ENCODE measurements around the gene CIT.

CIT gene

DNA sequence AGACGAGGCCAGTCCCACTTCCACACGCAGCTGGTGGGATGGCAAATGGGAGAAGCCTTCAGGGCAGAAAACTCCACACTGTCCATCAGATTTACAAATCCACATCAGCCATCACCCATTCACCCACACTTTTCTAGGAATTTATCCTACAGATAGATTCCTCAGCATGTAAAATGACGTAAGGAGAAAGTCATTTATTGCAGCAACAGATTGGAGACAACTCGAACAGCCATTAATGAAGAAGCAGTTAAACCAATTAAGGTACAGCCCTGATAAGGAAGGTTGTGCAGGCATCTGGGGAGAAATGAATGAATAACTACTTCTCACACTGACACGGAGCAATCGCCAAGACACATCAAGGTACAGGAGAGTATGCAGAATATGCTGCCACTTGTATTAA is 183.0 kb downstream of the CIT start:
- no peak for DNase-seq

DNA sequence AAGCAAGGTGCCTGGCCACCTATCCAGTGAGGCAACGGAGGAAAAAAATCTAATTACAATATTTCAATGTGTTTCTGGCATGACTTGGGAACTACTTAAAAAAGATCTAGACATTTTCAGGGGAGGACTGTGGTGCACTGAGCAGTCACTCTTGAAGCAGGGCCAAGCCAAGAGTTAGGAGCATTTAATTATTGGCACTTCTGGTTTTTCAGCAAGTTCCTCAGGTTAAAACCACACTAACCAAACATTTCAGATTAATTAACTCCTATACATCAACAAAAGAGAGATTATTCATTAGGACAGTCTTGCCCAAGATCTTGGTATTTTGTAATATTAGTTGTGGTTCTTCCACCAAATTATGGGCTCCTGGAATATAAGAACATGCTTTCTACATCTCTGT is 183.6 kb downstream of the CIT start:
- no peak for DNase-seq

DNA sequence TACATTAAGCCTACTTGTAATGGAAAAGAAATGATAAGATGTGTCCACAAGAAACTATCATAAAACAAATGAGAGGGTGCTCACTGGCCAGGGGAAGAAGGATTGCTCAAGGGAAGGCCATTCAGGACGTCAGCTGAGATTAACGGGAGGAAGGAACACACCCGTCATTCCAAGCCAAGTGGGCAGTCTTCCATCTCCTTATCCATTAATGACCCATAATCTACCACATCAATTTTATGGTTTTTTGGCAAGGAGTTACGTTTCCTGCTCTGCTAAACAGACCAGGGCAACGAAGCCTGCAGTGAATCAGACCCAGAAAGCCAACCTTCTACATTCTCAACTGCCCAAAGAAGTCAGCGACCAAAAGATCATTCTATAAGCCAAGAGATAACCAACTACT is 184.1 kb downstream of the CIT start:
- DNase-seq, result no peak

DNA sequence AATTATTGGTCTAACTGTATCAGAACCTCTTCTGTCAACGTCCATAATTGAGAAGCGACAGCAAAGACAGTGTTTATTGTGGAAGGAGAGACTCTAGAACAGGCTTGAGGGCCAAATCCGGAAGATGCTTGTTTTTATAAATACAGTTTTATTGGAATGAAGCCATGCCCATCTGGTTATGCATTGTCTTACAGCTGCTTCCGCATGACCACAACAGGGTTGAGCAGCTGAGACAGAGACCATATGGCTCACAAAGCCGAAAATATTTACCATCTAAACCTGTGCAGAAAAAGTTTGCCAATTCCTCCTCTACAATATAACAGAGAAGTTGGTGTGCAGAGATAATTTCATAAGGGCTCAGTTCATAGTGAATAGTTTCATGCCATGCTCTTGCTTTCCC is 184.7 kb downstream of the CIT start:
- DNase-seq, result no peak

DNA sequence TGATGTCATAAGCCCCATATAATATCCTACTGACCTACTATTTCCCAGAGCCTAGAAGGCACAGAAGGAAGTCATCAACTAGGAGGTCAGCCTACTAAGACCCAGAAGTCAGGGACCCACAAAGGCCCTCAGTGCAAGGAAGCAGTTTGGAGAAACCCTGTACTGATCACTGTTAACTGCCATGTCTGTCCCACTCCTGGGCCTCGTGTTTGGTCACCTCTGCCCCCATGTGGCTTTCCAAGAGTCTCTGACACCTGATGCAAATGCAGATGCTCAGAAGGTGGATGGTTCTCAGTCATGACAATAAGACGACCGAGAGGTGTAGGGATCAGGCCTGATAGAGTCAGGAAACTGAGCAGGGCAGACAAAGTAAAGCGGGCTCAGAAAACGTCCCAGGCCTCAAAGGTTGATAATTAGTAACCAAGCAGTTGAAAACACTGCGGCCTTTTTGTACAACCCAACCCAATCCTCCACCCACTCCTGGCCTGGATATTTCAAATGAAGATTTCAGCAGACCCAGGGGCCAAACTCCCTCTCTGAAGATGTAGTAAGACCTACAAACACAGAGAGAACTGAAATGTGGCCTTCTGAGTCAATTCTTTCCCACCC is 185.8 kb downstream of the CIT start:
- no peak for DNase-seq

DNA sequence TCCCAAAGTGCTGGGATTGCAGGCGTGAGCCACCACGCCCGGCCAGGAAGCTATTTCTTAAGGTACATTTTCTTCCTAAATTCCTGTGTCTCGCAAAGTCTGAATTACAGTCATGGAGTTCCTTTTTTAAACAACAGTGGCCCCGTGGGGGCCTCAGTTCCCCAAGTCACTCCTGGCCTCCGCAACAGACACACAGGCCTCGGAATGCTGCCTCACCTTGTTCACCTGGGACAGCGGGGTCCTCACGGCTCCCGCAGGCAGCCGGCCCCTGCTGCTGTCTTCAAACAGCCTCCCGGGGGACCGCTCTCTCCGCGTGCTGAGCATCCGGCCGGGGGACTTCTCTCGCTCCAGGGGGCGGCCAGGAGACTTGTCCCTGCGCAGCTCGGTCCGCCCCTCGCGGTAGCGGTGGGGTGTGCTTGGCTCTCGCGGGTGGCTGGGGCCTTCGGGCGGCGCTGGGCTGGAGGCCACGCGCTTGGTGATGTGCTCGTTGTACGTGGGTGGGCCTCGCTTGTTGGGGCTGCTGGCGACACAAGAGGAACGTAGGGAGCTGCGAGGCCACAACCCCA is 187.1 kb downstream of the CIT start:
- no peak for DNase-seq

DNA sequence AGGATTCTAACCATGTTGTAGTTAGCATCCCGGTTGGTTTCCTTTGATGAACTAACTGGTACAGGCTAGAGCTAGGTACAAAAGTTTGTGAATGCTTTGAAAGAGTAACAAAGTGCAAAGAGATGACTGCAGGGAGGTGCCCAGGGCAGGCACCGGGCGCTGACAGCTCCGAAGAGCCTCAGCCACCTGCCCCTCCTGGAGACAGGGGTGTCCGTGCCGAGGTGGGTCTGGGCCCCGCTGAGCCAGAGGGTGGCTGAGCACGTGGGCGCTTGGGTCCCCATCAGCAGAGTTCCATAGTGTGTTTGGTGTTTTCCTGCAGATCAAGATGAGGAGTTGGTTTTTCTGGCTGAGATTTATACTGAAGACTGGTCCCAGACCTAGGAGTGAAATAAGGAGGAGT is 189.2 kb downstream of the CIT start:
- DNase-seq, result no peak

DNA sequence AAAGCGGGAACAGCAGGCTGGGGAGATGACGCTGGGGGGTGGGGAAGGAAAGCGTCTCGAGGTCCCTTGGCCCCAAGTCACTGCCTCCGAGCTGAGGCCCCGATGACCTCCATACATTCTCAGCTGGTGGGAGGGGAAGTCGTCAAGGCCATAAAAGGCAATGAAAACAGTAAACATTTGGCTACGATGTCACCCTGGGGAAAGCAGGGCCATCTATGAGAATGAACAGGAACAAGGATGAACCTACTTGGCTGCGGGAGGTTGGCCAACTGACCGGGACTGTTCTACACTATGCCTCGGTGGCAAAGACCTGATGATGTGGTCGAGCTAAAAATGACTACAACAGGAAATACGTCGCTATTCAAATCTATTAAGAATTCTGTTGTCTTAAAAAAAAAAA is 189.7 kb downstream of the CIT start:
- DNase-seq, result no peak

DNA sequence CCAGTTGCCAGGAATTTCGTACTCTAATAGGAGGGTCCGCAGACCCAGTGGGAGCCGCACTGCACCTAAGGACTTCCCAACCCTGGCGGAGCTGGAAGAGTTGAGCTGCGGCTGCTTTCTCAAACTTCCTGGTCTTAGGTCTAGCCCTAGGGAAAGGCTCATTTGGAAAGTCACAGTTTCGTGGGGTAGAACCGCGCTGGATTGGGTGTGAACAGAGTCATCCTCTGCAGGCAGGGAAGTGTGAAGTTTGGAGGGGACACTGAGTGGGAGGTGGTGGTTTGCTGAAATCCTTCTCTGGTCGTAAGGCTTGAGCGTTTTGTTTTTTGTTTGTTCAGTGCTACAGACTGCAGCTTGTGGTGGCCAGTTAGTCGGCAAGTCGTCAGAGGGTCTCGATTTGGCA is 190.3 kb downstream of the CIT start:
- DNase-seq, result no peak

DNA sequence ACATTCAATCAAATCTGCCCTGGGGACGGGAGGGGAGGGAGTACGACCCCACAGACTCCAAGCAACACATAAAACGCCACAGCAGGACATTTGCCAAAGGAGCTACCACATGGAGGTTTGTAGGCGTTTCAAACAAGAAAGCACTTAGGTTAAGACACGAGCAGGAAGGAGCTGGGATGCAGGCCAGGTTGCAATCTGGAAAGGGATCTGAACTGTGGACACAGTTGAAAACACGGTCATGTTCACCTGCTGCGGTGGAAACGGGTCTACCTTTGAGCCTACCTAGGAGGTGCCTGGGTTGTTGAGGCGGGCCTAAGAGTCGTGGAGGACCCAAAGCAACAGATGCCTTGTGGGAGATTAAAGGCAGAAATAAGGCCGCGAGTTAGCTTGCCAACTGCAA is 190.8 kb downstream of the CIT start:
- no peak for DNase-seq

DNA sequence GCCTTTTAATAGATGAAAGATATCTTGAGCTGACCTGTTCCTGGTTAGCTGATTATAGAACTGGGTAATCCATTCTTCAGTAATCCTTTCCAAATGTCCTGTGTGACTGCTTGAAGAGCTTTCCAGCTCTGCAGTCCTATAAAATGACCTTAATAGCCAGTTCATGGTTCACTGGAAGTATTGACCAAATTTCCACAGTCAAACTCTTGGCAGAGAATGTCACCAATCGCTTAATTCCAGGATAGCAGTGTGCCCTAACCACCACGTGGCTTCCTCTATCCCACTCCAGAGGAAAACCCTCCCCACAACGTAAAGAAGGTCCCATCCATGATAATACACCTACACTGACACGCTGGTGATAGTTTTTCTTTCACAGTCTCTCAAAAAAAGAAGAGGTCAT is 191.7 kb downstream of the CIT start:
- no peak for DNase-seq

DNA sequence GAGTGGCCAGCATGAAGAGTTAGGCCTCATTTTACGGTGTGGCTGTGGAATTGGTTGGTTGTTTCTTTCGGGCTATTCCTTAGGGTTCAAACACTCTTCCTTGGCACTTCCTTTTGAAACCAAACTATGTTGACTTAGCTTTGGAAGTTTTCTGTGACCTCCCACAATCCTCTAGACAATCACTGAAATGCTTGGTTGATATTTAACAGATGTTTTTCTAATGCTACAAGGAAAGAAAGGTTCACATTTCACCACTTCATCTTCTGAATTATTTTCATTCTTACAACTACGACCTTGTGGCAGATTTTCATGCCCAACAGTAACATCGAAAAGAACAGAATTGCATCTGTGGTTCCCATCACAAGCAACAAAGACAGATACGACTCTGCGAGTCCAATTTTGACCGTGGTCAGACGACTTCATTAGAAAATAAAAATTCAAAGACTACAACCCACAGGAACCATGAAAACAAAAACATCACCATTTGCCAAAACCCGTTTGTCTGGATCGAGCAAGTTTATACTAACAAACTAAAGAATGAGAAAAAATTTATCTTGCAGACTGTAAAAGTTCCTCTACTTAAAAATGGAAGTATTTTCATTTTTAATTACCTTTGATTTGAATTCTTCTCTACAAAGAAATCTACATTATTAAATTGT is 192.3 kb downstream of the CIT start:
- DNase-seq, result no peak

DNA sequence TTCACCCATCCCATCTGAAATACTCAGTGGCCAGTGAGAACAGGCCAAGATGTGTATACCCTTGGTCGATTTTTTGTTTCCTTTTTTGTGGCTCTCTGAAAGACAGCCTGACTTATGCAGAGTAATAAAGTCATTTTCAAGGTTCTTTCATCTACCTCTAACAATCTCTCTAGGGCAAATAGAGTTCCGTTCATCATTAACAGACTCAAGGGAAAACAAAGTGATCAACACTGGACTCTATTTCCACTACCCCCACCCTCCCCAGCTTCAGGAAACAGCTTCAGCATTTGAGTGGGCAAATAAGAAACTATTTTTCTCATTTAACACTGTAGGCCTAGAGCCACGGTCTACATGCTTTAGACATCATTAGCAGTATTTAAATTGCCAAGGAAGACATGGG is 193.3 kb downstream of the CIT start:
- DNase-seq, result no peak

DNA sequence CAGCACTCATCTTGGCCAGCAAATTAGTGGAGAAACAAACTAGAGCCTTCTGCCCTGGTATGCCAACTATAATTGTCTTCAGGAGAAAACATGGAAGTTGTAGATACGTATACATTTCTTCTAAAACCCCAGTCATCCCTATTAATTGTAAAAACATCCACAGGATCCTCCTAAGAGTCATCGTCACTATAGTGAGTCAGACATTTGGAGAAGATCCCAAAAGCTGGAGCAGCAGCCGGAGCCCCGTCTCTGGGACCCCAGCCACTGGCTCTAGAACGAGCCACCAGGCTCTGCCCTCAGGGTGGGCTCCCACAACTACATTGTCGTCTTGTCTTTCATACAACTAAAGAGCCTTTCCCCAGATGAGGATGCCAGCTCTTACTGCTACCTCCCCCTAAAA is 193.7 kb downstream of the CIT start:
- DNase-seq, result no peak

DNA sequence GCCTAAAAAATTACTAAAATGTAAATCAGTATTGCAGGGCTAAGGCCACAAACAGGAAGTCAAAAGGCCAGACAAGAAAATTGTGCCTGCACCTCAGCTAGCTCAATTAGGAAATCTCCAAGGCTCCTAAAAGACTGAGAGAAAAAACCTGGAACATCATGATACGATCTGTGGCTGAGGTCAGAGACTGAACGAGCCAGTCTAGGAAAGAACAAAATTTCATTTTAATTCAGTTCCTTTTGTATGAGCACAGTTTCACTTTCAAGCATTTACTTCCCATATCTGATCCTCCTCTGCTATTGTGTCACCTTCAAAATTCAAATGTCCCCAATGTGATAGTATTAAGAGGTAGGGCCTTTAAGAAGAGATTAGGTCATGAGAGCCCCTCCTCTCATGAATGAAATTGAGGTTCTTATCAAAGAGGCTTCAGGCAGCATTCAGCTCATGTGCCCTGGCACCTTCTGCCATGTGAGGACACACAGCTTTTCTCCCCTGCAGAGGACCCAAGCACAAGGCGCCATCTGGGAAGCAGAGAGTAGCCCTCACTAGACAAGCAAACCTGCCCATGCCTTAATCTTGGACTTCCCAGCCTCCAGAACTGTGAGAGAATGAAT is 194.4 kb downstream of the CIT start:
- DNase-seq, result no peak

DNA sequence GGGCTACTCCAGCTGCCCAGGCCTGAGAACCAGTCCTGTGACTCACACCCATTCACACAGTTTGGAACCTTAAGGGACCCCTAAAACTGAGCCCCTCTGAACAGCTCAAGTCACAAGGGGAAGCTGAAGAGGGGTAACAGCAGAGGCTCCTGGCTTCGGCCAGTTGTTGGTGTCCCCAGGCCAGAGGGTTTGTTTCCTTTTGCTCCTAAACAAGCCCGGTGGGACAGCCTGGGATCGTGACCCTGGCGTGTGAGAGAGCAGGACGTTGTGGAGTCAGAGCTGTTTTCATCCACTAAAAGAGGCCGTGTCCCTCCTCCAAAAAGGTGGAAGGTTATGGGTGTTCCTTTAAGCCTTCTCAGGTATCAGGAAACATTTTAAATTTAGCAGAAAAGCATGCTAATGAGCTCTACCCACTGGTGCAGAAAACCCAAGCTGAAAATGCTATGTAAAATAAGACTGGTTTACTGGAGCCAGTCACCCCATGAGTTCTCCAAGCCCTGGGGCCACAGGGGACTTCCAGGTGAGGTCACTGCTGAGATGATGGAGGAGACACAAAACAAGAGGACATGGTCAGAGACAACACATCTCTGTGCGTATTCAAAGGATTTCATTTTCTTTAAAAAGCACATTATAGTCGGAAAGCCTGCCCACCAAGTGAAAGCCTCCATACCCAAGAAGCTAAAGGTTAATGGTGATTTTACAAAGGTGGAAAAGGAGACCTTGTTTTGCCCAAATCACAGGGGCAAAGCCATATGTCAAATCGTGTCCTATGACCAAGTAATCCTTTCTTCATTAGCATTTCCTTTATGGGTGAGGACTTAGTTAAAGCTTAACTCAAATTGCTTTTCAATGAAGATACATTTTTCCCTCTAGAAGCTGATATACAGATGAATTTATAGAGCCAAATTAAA is 195.1 kb downstream of the CIT start:
- DNase-seq, result no peak

DNA sequence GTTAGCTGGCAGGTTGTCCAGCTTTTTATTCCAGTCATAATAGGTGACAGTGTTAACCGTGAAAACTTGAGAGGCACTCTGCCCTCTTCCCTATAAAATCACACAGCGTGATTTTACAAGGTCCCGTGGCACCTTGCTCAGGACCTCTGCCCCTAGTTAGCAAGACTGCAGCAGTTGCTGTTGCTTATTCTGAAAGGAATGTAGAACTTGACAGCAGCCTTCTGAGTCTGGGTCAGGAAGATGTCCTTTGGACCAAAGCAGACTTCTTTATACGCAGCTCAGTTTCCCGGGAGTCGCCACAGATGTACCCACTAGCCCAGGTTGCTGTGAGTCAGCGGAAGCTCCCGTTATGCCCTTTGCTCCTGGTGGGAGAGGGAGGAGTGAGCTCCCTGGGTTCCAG is 196.0 kb downstream of the CIT start:
- no peak for DNase-seq

DNA sequence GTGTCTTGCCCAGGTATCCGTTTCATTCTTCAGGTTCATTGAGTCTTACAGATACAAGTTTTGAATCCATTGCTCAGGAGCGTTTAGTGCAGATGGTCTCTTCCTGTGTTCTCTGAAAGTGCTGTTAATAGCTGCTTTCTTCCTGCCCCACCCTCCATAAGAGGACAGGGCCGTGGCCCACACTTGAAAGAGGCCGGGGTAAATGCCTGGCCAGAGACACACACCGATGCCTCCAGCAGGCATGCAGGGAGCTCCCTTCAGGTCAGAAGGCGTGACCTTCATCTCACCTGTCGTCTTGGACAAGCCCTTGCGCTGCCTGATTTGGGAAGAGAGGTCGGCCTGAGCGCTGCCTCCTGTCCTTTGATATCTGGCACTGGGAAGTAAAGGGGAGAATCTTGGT is 197.6 kb downstream of the CIT start:
- DNase-seq, result no peak

DNA sequence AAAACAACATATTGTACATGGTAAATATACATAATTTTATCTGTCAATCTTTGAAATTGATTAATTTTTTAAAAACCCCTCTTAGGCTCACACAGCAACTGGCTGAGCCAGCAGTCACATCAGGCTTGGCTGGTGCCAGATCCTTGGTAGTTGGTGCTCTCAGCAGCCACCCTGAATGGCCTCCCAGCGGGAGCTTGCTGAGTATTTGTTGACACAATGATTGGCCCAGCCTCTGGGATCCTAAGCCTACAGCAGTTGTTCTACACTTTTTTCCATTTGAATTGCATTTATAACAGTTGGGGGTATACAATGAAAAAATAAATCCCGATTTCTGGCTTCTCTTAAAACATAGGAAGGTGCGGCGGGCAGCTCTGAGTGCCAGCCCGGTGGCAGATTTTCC is 198.0 kb downstream of the CIT start:
- DNase-seq, result no peak

DNA sequence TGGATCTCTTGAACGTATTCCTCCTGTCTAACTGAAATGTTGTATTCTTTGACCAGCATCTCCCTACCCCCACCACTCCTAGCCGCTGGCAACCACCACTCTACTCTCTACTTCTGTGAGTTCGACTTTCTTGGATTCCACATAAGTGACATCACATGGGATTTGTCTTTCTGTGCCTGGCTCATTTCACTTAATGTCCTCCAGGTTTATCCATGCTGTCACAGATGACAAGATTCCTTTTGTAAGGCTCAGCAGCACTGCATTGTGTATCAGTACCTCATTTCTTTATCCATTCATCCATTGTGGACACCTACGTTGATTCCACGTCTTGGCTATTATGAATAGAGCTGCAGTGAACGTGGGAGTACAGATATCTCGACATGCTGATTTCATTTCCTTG is 198.7 kb downstream of the CIT start:
- no peak for DNase-seq

DNA sequence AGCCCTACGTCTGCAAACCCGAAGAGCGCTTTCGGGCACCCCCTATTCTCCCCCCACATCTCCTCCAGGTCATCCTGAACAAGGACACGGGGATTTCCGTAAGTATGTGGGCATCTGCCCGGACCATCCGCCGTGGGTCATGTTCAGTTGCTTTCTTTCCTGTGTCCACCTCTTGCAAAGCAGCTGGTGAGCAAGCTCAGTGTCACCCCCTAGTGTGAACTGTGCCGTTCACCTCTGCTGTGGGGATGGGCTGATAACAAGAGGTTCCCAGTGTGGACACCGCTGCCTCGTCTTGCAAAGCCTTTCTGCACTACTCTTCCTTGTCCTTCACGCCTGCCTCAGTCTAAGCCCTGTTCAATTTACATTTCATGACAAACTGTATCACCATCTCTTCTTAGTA is 200.5 kb downstream of the CIT start:
- DNase-seq, result no peak

DNA sequence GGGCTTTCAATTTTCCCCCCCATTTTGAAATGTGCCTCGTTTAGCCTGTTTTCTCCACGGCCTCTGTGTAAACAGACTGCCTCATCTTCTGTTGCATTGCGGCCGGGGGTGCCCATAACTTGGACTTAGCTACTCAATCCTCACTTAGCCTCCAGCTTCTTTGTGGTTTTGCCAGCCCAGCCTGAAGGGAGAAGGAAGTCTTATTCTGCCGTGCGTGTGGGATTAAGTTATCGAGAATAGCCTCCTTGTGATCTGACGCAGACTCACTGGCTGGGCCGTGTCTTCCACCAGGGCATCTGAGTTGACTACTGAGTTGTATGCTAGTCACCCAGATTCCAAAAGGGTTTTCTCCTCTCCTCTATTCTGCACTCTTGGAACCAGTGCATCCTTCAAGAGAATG is 201.1 kb downstream of the CIT start:
- no peak for DNase-seq

DNA sequence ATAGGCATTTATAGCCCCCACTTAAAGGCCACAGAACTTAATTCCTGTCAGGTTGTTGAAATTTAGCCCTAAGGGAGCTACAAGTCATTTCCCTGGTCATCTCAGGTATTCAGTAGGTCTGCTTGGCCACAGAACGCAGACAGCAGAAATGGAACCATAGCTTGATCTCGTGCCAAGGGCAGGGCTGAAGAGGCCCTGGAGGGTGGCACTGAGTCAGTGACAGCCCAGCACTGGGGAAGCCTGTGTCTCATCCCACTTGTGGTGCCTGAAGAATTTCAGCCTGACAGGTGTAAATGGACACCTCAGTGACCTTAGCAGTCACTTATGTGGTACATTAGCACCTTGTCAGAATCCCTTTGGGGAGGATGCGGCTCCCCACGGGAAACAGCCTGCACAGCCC is 202.6 kb downstream of the CIT start:
- no peak for DNase-seq

DNA sequence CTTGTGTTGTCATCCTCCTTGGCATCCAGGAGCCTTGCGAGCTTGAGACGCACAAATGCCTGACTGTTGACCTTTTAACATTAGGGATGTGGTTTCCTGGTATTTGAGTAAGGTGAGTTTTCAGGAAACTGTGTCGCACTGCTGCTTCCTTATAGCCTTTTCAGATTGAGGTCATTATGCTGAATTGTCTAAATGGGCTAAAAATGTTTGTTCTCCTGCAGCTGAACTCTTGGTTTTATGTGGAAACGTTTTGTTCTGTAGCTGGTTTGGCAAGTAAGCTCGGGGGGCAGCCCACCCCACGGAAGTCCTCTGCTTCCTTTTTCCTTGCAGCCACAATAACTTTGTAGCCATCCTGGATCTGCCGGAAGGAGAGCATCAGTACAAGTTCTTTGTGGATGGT is 203.5 kb downstream of the CIT start:
- no peak for DNase-seq

Data from right forelimb (tissue), 1 donor.